GM13977 (cell line): ENCODE measurements around the gene DNAH7.
A peak's percentile ranks its signal among the peaks of the same experiment; 100 is the strongest.

Experiments
- DNase-seq: peaks from one replicate; pipeline ENCODE4 v3.0.0; 2012; ENCODE audit warnings: low spot score
- in situ Hi-C: fragments of 300-500 bp; cut with MboI; formaldehyde crosslinking; loops from one replicate; pipeline ENCODE4 v1.12.0; 2022; ENCODE audit warnings: low sequenced_read_pairs, low pct_unique_long_range_greater_than_20kb, mixed read lengths, inconsistent platforms; ENCODE audit not compliant: unreplicated experiment
- TF ChIP-seq, protein P1 (sequence below): IDR thresholded peaks from 2 replicates; pipeline ENCODE4 v1.5.1; 2012; ENCODE audit warnings: mild to moderate bottlenecking, control low read depth; ENCODE audit not compliant: insufficient read depth; ENCODE audit errors: extremely low read depth, missing control alignments

Gene DNAH7

DNA sequence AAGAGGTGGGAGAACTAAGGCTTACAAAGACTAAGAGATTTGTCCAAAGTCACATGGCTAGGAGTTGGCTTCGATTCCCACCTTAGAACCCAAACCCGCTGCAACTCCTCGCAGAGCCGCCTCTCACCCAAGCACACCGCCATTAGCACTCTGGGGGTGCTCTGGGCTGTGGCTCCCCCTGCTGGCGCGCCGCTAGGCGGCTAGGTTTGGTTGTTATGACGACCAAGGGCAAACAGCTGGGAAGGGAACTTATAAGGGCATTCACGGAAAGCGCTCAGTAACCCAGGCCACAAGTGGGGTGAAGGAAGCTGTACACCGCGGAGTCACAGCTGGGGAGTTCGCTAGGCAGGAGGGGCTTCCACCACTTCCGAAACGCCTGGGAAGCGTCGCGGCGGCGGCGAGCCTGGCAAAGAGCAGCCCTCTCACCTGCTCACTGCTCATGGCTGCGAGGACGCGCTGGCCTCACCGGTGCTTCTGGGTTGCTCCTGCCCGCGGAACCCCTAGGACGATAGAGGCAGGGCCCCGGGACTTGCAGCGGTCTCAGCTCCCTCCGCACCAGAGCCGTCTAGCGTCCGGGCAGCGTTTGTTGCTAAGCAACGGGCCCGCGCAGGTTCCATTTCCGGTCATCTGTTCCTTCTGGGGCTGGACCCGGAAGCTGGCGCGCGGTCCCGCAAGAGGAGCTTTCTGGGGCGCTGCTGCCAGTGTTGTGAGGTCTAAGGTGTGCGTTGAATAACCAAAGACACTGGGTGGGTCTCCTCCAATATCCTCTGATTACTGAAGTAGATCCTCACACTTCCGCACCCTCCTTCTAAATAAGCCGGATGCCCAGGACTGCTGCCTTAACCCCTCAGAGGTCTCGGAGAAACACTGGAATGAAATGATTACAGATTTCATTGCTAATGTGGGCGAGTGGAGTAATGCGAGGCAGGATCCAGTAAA lies at the start of gene DNAH7:
TSS of gene DNAH7 (minus strand) at position 567 of the 939 bp plus-strand sequence. CDS start at position 441, 126 bp downstream.
- in situ Hi-C loops: loop anchor here (25.0 kb wide), 2 partner anchors 406 to 581 kb away; partner anchors contain the start of gene SLC39A10
- TF ChIP-seq, protein P1, sequence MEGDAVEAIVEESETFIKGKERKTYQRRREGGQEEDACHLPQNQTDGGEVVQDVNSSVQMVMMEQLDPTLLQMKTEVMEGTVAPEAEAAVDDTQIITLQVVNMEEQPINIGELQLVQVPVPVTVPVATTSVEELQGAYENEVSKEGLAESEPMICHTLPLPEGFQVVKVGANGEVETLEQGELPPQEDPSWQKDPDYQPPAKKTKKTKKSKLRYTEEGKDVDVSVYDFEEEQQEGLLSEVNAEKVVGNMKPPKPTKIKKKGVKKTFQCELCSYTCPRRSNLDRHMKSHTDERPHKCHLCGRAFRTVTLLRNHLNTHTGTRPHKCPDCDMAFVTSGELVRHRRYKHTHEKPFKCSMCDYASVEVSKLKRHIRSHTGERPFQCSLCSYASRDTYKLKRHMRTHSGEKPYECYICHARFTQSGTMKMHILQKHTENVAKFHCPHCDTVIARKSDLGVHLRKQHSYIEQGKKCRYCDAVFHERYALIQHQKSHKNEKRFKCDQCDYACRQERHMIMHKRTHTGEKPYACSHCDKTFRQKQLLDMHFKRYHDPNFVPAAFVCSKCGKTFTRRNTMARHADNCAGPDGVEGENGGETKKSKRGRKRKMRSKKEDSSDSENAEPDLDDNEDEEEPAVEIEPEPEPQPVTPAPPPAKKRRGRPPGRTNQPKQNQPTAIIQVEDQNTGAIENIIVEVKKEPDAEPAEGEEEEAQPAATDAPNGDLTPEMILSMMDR: peak; percentile 94
- DNase-seq: peak; percentile 85

DNA sequence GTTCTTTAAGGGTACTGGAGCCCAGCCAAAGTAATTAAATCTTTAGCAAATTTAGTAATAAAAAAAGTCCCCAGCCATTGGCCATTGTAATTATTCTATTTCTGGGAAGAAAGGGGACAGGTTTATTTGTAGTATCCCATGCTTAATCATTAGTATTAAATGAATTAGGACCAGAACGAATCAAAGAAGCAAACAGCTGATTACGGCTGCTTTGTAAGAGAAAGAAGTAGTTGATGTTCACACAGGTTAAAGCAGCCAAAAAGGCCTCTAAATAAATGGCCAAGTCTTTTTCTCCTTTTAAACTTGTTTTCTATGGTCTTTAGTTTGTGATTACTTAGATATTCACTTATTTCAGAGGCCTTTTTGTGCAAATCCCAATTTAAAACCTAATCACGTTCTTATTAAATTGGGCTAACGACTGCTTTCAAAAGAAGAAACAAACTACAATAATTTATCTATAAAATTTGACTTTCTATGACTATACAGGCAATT lies 48.6 kb upstream of the DNAH7 start:
- DNase-seq: no peak
- TF ChIP-seq, protein P1: no peak
- in situ Hi-C loops: no loop called here

DNA sequence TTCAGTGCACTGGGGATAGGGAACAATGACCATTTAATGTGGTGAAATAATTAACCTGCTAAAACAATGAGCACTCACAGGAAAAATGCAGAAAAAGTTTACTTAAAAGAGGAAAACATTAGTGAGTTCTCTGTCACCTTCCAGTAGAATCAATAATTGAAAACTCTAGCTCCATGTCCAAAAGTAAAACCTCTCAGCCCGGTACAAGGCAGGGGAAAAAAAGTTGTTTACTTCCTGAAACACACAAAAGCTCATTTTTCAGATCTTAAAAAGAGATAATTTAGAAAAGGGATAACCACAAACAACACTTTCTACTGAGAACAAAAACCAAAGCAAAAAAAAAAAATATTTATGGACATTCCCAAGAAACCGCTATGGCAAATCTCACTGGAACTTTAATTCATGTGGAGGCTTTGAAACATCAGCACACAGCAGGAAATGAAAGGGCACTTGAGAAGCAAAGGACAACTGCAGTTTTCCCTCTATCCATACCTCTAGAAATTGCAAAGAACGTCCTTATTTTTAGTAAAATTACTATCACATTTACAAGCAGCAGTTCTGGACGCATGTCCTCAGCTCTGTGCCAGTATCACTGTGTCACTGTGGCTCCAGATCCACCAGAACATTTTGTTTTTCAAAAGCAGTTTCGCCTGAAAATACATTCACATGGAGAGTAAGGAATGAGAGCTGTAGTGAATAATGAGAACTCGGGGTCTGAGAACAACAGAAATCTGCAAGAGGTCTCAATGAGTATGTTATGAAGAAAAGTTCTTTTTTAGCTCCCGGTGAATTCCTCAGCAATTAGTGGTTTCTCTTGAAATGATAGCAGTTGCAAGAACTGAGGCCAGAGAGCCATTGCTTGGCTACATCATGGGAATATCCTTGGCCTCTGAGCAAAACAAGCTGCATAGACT lies 44.7 kb upstream of the DNAH7 start:
- in situ Hi-C loops: no loop called here
- TF ChIP-seq, protein P1: no peak
- DNase-seq: no peak

DNA sequence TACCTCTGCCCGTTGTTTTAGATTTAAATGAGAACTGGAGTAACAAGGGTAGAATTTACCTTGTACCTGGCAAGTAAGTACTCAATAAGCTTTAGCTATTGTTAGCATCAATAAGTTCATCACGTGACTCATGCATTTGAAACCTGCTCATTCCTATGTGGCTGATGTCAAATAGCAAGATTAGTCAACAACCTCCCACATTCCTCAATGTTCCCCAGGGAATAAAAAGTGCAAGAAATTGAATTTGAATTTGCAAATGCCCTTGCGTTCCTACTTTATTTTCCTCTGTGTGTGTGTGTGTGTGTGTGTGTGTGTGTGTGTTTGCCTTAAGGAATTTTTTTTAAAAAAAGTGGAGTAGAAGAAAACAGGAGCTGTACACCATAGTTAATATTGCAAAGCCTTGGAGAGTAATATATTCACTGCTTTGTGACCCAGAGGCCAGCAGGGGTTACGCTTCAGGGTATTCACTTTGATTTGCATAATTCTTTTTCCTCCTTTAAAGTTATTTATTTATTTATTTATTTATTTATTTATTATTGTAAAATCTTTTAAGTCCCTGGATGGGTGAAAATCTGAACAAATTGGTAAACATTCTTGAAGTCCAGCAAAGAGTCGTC lies 43.9 kb upstream of the DNAH7 start:
- no peak for DNase-seq
- in situ Hi-C loops: no loop called here
- TF ChIP-seq, protein P1: no peak

DNA sequence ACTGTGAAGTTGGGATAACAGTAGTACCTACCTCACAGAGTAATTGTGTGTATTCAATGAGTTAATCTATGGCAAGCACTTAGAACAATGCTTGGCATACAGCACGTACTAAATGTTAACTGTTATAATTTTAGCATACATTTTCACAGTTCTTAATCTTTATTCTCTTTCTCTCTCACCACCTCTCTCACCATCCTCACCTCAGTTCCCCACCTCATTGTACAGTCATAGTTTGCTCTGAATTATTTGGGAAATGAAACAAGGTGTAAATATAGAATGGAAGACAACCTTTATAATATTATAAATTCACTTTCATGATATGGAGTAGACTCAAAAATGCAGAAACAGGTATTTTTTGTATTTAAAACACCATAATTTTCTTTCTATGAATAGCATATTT lies 40.0 kb upstream of the DNAH7 start:
- DNase-seq: no peak
- in situ Hi-C loops: no loop called here
- TF ChIP-seq, protein P1: no peak

DNA sequence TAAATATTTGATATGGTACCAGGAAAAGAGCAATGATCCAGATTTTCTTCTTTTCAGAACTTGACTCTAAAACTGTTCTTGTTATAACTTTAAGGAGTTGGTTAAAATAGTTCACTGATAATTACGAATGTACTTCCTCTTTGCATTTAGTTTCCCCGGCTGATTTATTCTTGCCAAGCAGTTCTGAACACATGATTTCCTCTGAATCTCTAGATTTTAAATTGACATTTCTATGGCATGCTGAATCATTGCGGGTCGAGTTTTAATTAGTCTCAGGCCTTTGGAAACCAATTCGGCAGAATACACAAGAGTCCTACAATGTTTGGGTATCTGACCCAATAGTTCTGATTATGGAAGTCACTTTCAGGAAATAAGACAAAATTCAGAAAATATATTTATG lies 37.3 kb upstream of the DNAH7 start:
- TF ChIP-seq, protein P1: no peak
- DNase-seq: no peak
- in situ Hi-C loops: no loop called here
